HEK293 (cell line): ENCODE results near the gene CROCC.

Experiments used
- CTCF ChIA-PET: fragments of 350-600 bp; formaldehyde crosslinking; extraction: SDS; loops from one replicate; lab custom pipeline; 2021; ENCODE audit warnings: antibody characterized with exemption; lab: Yijun Ruan, JAX
- POLR2A ChIA-PET: fragments of 300-600 bp; formaldehyde crosslinking; extraction: SDS; loops from one replicate; lab custom pipeline; 2020; ENCODE audit warnings: antibody characterized with exemption, inconsistent platforms; lab: Yijun Ruan, JAX
- H3K27ac ChIP-seq: fragments of 200-500 bp; sonication (Bioruptor generic); 2 replicates; pipeline ENCODE4 v1.5.1; 2014; ENCODE audit warnings: low read depth, low read length, control low read depth, inconsistent platforms; ENCODE audit errors: extremely low read depth
- H3K36me3 ChIP-seq, 2 experiments: fragments of 200-500 bp in 1 of 2; sonication (Bioruptor generic) in 1 of 2; 1 replicate in 1 of 2; 2 replicates in 1 of 2; pipeline ENCODE4 v1.5.1; 2014 to 2017; ENCODE audit warnings: inconsistent platforms in 2 of 2, low read length in 2 of 2; ENCODE audit not compliant: control insufficient read depth in 2 of 2, insufficient read depth in 1 of 2
- H3K4me1 ChIP-seq: fragments of 200-500 bp; sonication (Bioruptor generic); 2 replicates; pipeline ENCODE4 v1.5.1; 2014; ENCODE audit warnings: mild to moderate bottlenecking, low read length, inconsistent platforms; ENCODE audit not compliant: control insufficient read depth, insufficient read depth
- H3K4me3 ChIP-seq: 2 replicates; pipeline ENCODE4 v1.5.1; 2011; ENCODE audit warnings: low read depth, mild to moderate bottlenecking, control low read depth, low read length, moderate library complexity
- H3K9me3 ChIP-seq: fragments of 200-500 bp; sonication (Bioruptor generic); 2 replicates; pipeline ENCODE4 v1.5.1; 2014; ENCODE audit warnings: low read depth, low read length, inconsistent platforms; ENCODE audit not compliant: control insufficient read depth, insufficient read depth
- SCRT2 ChIP-seq: fragments of 450-650 bp; formaldehyde crosslinking; IDR thresholded peaks from 2 replicates; pipeline ENCODE4 v1.5.1; 2016; ENCODE audit warnings: missing biosample characterization, missing genetic modification characterization
- YY1 ChIP-seq: fragments of 450-650 bp; formaldehyde crosslinking; IDR thresholded peaks from 2 replicates; pipeline ENCODE4 v1.5.1; 2018; ENCODE audit warnings: missing biosample characterization, missing genetic modification characterization
- YY2 ChIP-seq: fragments of 450-650 bp; formaldehyde crosslinking; IDR thresholded peaks from 2 replicates; pipeline ENCODE4 v1.5.1; 2016; ENCODE audit warnings: missing biosample characterization, missing genetic modification characterization
- ZBTB7A ChIP-seq: fragments of 450-650 bp; formaldehyde crosslinking; IDR thresholded peaks from 2 replicates; pipeline ENCODE4 v1.5.1; 2016; ENCODE audit warnings: low read depth, missing biosample characterization, missing genetic modification characterization
- ZNF140 ChIP-seq: fragments of 450-650 bp; formaldehyde crosslinking; IDR thresholded peaks from 2 replicates; pipeline ENCODE4 v1.5.1; 2016; ENCODE audit warnings: missing biosample characterization, missing genetic modification characterization
- ZNF23 ChIP-seq: fragments of 450-650 bp; formaldehyde crosslinking; IDR thresholded peaks from 2 replicates; pipeline ENCODE4 v1.5.1; 2016; ENCODE audit warnings: missing biosample characterization, missing genetic modification characterization, borderline replicate concordance
- ZNF24 ChIP-seq: fragments of 450-650 bp; formaldehyde crosslinking; IDR thresholded peaks from 2 replicates; pipeline ENCODE4 v1.5.1; 2016; ENCODE audit warnings: missing biosample characterization, missing genetic modification characterization
- ZNF248 ChIP-seq: fragments of 450-650 bp; formaldehyde crosslinking; IDR thresholded peaks from 2 replicates; pipeline ENCODE4 v1.5.1; 2017; ENCODE audit warnings: missing biosample characterization, missing genetic modification characterization
- ZNF311 ChIP-seq: fragments of 450-650 bp; formaldehyde crosslinking; IDR thresholded peaks from 2 replicates; pipeline ENCODE4 v1.5.1; 2017; ENCODE audit warnings: missing biosample characterization, missing genetic modification characterization, borderline replicate concordance
- ZNF433 ChIP-seq: fragments of 450-650 bp; formaldehyde crosslinking; IDR thresholded peaks from 2 replicates; pipeline ENCODE4 v1.5.1; 2016; ENCODE audit warnings: missing biosample characterization, missing genetic modification characterization, low read depth
- ZNF510 ChIP-seq: fragments of 450-650 bp; formaldehyde crosslinking; IDR thresholded peaks from 2 replicates; pipeline ENCODE4 v1.5.1; 2018; ENCODE audit warnings: mild to moderate bottlenecking, missing genetic modification characterization, missing biosample characterization; ENCODE audit not compliant: insufficient replicate concordance
- ZNF544 ChIP-seq: fragments of 450-650 bp; formaldehyde crosslinking; IDR thresholded peaks from 2 replicates; pipeline ENCODE4 v1.5.0; 2017; ENCODE audit warnings: missing biosample characterization, missing genetic modification characterization
- ZNF555 ChIP-seq: fragments of 450-650 bp; formaldehyde crosslinking; conservative IDR thresholded peaks from 2 replicates; pipeline ENCODE4 v1.5.1; 2017; ENCODE audit warnings: missing biosample characterization, mild to moderate bottlenecking, missing genetic modification characterization, inconsistent platforms
- ZNF571 ChIP-seq: fragments of 450-650 bp; formaldehyde crosslinking; IDR thresholded peaks from 2 replicates; pipeline ENCODE4 v1.5.0; 2017; ENCODE audit warnings: missing biosample characterization, missing genetic modification characterization
- ZNF623 ChIP-seq: fragments of 450-650 bp; formaldehyde crosslinking; IDR thresholded peaks from 2 replicates; pipeline ENCODE4 v1.5.1; 2016; ENCODE audit warnings: missing biosample characterization, missing genetic modification characterization
- ZNF629 ChIP-seq: fragments of 450-650 bp; formaldehyde crosslinking; IDR thresholded peaks from 2 replicates; pipeline ENCODE4 v1.5.1; 2017; ENCODE audit warnings: missing biosample characterization, missing genetic modification characterization
- ZNF664 ChIP-seq: fragments of 450-650 bp; formaldehyde crosslinking; IDR thresholded peaks from 2 replicates; pipeline ENCODE4 v1.5.1; 2016; ENCODE audit warnings: missing biosample characterization, missing genetic modification characterization
- ZNF768 ChIP-seq: fragments of 450-650 bp; formaldehyde crosslinking; IDR thresholded peaks from 2 replicates; pipeline ENCODE4 v1.5.1; 2018; ENCODE audit warnings: missing biosample characterization, mild to moderate bottlenecking, missing genetic modification characterization
- ZSCAN16 ChIP-seq: fragments of 450-650 bp; formaldehyde crosslinking; IDR thresholded peaks from 2 replicates; pipeline ENCODE4 v1.5.1; 2016; ENCODE audit warnings: missing biosample characterization, missing genetic modification characterization
- TF ChIP-seq, protein P1 (sequence below): fragments of 450-650 bp; formaldehyde crosslinking; IDR thresholded peaks from 2 replicates; pipeline ENCODE4 v1.5.1; 2016; ENCODE audit warnings: missing biosample characterization, missing genetic modification characterization
- TF ChIP-seq, protein P2 (sequence below): fragments of 450-650 bp; formaldehyde crosslinking; IDR thresholded peaks from 2 replicates; pipeline ENCODE4 v1.5.1; 2016; ENCODE audit warnings: missing biosample characterization, missing genetic modification characterization
- TF ChIP-seq, protein P3 (sequence below): fragments of 450-650 bp; IDR thresholded peaks from 2 replicates; pipeline ENCODE4 v1.5.1; 2018; ENCODE audit warnings: missing biosample characterization, missing genetic modification characterization
- TF ChIP-seq, protein P4 (sequence below): fragments of 450-650 bp; formaldehyde crosslinking; IDR thresholded peaks from 2 replicates; pipeline ENCODE4 v1.5.1; 2016; ENCODE audit warnings: missing biosample characterization, missing genetic modification characterization

Gene CROCC

DNA sequence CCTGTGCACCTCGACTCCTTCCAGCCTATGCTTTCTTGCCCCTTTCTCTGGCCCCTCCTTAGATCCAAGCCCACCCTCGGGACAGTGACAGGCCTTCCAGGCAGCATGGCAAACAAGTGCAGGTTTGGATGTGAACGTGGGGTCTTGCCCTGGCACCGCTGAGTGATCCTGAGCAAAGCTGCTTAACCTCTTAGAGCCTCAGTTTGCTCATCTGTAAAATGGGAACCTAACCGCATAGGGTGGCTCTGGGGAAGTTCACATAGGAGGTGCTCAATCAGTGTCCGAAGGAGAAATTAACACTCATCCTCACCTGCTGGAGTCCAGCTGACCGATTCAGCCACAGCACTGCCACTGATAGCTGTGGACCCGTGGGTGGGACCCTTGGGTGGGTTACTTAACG, 51.5 kb downstream of the CROCC start:
- Histone ChIP-seq H3K9me3 (no peaks in the 10 kb centered on the region), H3K27ac (no peak overlapping the region), H3K4me1 (no peaks in the 10 kb centered on the region; the same call in 1 of the 2 replicates), H3K36me3 (peaks cover 0 to 41% of the 10 kb centered on the region in 2 experiments; a peak in 1 of 3 replicates), H3K4me3 (no peak overlapping the region)
- ChIA-PET POLR2A (no interaction called here), CTCF (interaction anchor here (0.5 to 1.6 kb wide), 2 partner anchors 12 to 84 kb away, joined by 4 to 5 read pairs; no protein-coding TSS in a partner anchor)
- TF ChIP-seq ZNF24 (no peak), ZNF23 (tag by site-specific recombination) (no peak), ZNF140 (tag by site-specific recombination) (no peak), ZNF544 (no peak), ZNF433 (no peak), ZNF248 (tag by site-specific recombination) (no peak), ZNF629 (tag by site-specific recombination) (no peak), YY1 (tag by site-specific recombination) (no peak), ZNF510 (tag by site-specific recombination) (no peak), ZSCAN16 (tag by site-specific recombination) (no peak), SCRT2 (tag by site-specific recombination) (no peak), ZNF768 (tag by site-specific recombination) (no peak)

DNA sequence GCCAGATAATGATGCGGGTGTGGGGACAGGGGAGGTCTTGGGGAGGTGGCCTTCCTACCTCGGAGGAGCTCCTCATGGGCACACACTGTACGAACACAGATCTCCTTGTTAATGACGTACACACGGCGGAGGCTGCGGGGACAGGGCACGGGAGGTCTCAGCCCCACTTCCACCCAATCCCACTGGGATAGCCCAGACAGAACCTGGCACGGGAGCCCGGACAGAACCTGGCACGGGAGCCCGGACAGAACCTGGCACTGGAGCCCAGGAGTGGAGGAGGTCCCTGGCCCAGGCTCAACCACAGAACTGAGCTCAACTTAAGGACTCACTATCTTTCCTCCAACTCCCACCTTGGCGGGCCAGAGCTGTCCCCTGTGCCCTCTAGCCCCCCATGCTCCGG, 53.5 kb downstream of the CROCC start:
- H3K27ac ChIP-seq, result no peak overlapping the region
- ChIA-PET POLR2A (interaction anchor here (0.8 to 1.2 kb wide), 2 partner anchors 8 to 24 kb away, joined by 3 to 5 read pairs; no protein-coding TSS in a partner anchor), CTCF (interaction anchor here (0.6 to 2.8 kb wide), 3 partner anchors 11 to 15 kb away, joined by 3 to 13 read pairs (median 3); no protein-coding TSS in a partner anchor)
- H3K4me1 ChIP-seq, result no peaks in the 10 kb centered on the region; the same call in 1 of the 2 replicates
- no peaks in the 10 kb centered on the region for H3K9me3 ChIP-seq
- peaks cover 0 to 22% of the 10 kb centered on the region in 2 experiments; a peak in 1 of 3 replicates for H3K36me3 ChIP-seq
- TF ChIP-seq ZNF664 (tag by site-specific recombination), result no peak
- TF ChIP-seq, protein P1, sequence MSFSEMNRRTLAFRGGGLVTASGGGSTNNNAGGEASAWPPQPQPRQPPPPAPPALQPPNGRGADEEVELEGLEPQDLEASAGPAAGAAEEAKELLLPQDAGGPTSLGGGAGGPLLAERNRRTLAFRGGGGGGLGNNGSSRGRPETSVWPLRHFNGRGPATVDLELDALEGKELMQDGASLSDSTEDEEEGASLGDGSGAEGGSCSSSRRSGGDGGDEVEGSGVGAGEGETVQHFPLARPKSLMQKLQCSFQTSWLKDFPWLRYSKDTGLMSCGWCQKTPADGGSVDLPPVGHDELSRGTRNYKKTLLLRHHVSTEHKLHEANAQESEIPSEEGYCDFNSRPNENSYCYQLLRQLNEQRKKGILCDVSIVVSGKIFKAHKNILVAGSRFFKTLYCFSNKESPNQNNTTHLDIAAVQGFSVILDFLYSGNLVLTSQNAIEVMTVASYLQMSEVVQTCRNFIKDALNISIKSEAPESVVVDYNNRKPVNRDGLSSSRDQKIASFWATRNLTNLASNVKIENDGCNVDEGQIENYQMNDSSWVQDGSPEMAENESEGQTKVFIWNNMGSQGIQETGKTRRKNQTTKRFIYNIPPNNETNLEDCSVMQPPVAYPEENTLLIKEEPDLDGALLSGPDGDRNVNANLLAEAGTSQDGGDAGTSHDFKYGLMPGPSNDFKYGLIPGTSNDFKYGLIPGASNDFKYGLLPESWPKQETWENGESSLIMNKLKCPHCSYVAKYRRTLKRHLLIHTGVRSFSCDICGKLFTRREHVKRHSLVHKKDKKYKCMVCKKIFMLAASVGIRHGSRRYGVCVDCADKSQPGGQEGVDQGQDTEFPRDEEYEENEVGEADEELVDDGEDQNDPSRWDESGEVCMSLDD, result no peak
- no peak for TF ChIP-seq ZNF311 (tag by site-specific recombination)
- TF ChIP-seq, protein P2, sequence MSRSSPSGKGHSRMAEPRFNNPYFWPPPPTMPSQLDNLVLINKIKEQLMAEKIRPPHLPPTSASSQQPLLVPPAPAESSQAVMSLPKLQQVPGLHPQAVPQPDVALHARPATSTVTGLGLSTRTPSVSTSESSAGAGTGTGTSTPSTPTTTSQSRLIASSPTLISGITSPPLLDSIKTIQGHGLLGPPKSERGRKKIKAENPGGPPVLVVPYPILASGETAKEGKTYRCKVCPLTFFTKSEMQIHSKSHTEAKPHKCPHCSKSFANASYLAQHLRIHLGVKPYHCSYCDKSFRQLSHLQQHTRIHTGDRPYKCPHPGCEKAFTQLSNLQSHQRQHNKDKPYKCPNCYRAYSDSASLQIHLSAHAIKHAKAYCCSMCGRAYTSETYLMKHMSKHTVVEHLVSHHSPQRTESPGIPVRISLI, result no peak
- no peak for TF ChIP-seq ZNF555 (tag by site-specific recombination)
- TF ChIP-seq, protein P3, sequence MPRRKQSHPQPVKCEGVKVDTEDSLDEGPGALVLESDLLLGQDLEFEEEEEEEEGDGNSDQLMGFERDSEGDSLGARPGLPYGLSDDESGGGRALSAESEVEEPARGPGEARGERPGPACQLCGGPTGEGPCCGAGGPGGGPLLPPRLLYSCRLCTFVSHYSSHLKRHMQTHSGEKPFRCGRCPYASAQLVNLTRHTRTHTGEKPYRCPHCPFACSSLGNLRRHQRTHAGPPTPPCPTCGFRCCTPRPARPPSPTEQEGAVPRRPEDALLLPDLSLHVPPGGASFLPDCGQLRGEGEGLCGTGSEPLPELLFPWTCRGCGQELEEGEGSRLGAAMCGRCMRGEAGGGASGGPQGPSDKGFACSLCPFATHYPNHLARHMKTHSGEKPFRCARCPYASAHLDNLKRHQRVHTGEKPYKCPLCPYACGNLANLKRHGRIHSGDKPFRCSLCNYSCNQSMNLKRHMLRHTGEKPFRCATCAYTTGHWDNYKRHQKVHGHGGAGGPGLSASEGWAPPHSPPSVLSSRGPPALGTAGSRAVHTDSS, result no peak
- TF ChIP-seq ZBTB7A (tag by site-specific recombination), result no peak
- TF ChIP-seq ZNF623 (tag by site-specific recombination), result no peak
- TF ChIP-seq, protein P4, sequence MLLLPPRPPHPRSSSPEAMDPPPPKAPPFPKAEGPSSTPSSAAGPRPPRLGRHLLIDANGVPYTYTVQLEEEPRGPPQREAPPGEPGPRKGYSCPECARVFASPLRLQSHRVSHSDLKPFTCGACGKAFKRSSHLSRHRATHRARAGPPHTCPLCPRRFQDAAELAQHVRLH (tag by site-specific recombination), result no peak
- no peak for TF ChIP-seq YY2 (tag by site-specific recombination)
- TF ChIP-seq ZNF571 (tag by site-specific recombination), result no peak
- H3K4me3 ChIP-seq, result no peak overlapping the region
